Lung (tissue), 12 donors: ENCODE results near the gene BABAM2. TPM values are rescaled to one million over a fixed set of nuclear protein-coding genes. Genes with fewer than 3 reads are reported as not detected.

ENCODE experiments used
- ATAC-seq: fragments of 200-7000 bp; cut with Tn5 transposase; one replicate; pipeline ENCODE4 v1.9.1; 2020; ENCODE audit warnings: moderate number of reproducible peaks; ENCODE audit not compliant: insufficient read depth, low FRiP score
- DNase-seq, 3 donors: peaks; one replicate each; pipeline ENCODE4 v3.0.0-alpha.2; 2013 to 2017
- H3K27ac ChIP-seq, 2 donors: one replicate each; pipeline ENCODE4 v1.5.1; 2013; ENCODE audit warnings: mild to moderate bottlenecking in 2 of 2, moderate library complexity in 2 of 2, control low read depth in 1 of 2, inconsistent platforms in 1 of 2, low read depth in 1 of 2, low read length in 1 of 2
- H3K27me3 ChIP-seq, 3 donors: one replicate each; pipeline ENCODE4 v1.5.1; 2013; ENCODE audit warnings: low read length in 2 of 3; ENCODE audit not compliant: control insufficient read depth in 3 of 3, insufficient read depth in 3 of 3
- H3K36me3 ChIP-seq, 4 donors: one replicate each; pipeline ENCODE4 v1.5.1; 2013; ENCODE audit warnings: low read length in 4 of 4, mild to moderate bottlenecking in 1 of 4, moderate library complexity in 1 of 4; ENCODE audit not compliant: control insufficient read depth in 4 of 4, insufficient read depth in 4 of 4
- H3K4me1 ChIP-seq, 5 donors: one replicate each; pipeline ENCODE4 v1.5.1; 2013; ENCODE audit warnings: low read length in 5 of 5, mild to moderate bottlenecking in 2 of 5, moderate library complexity in 1 of 5; ENCODE audit not compliant: control insufficient read depth in 5 of 5, insufficient read depth in 5 of 5
- H3K4me3 ChIP-seq: one replicate; pipeline ENCODE4 v1.5.1; 2013; ENCODE audit warnings: mild to moderate bottlenecking, control low read depth, moderate library complexity
- H3K9ac ChIP-seq, 2 donors: one replicate each; pipeline ENCODE4 v1.5.1; 2013; ENCODE audit warnings: low read length in 2 of 2, control low read depth in 1 of 2; ENCODE audit not compliant: insufficient read depth in 1 of 2
- H3K9me3 ChIP-seq, 4 donors: one replicate each; pipeline ENCODE4 v1.5.1; 2013; ENCODE audit warnings: low read length in 3 of 4, mild to moderate bottlenecking in 1 of 4, moderate library complexity in 1 of 4; ENCODE audit not compliant: control insufficient read depth in 4 of 4, insufficient read depth in 3 of 4
- WGBS, 2 donors: extraction: QIAGEN DNeasy Blood & Tissue Kit; methylation state at CpG; one replicate each; pipeline ENCODE4 v1.1.7; 2013; 5-methylcytosine and 5-hydroxymethylcytosine counted together
- polyA plus RNA-seq, 2 donors: library from polyadenylated mRNA; stranded (reverse); fragments of 200-250 nt; gene quantifications; one replicate each; pipeline ENCODE4 v1.2.1, GENCODE V29; 2013
- total RNA-seq, 2 donors: library from RNA; depleted of rRNA in 1 of 2; stranded (reverse); fragments of >200 nt in 1 of 2; gene quantifications; one replicate each; pipeline ENCODE4 v1.2.1, GENCODE V29; 2014 to 2021
- TF ChIP-seq, protein P1 (sequence below): IDR thresholded peaks from 2 replicates; pipeline ENCODE4 v1.5.1; 2012; ENCODE audit warnings: mild to moderate bottlenecking; ENCODE audit errors: control extremely low read depth, extremely low read depth
- donor health status: control.
- donor health status: control.
- donor health status: Bipolar disorder and iron deficiency.
- donor health status: healthy.
- donor health status: DM: yes; HTN: yes; CAD: no.

BABAM2 gene
- total and polyA plus RNA-seq, 4 donors, result 19.0 to 43.3 (median 33.7) TPM

GRCh38 chr2:27884601-27885000 is 5.9 kb upstream of the BABAM2 start:
- Histone ChIP-seq H3K36me3 (no peaks in the 10 kb centered on the region), H3K9me3 (no peaks in the 10 kb centered on the region), H3K27me3 (no peaks in the 10 kb centered on the region), H3K4me3 (no peak overlapping the region), H3K27ac (no peak overlapping the region), H3K9ac (no peak overlapping the region), H3K4me1 (peaks cover 0 to 4% (median 0%) of the 10 kb centered on the region in 5 donors)
- TF ChIP-seq, protein P1, sequence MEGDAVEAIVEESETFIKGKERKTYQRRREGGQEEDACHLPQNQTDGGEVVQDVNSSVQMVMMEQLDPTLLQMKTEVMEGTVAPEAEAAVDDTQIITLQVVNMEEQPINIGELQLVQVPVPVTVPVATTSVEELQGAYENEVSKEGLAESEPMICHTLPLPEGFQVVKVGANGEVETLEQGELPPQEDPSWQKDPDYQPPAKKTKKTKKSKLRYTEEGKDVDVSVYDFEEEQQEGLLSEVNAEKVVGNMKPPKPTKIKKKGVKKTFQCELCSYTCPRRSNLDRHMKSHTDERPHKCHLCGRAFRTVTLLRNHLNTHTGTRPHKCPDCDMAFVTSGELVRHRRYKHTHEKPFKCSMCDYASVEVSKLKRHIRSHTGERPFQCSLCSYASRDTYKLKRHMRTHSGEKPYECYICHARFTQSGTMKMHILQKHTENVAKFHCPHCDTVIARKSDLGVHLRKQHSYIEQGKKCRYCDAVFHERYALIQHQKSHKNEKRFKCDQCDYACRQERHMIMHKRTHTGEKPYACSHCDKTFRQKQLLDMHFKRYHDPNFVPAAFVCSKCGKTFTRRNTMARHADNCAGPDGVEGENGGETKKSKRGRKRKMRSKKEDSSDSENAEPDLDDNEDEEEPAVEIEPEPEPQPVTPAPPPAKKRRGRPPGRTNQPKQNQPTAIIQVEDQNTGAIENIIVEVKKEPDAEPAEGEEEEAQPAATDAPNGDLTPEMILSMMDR, result no peak
- no peak for ATAC-seq
- WGBS, 2 donors, result 13 to 14% methylated on average over 2 of the region's 2 CpGs
- no peak for DNase-seq

DNA sequence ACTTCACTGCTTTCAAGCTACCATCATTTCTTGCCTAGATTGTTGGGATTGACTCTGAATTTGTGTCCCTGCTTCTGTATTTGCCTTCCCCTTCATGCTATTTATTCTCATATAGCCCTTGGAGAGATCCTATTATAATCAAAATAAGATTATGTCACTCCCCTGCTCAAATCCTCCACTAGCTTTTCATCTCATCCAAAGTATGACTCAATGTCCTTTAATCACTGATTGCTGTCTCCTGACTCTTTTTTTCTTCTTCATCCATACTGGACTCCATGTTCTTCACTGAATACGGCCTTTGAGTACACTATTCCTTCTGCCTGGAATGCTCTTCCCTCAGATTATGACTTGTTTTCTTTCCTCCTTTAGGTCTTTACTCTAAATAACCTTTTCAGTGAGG is 5.3 kb upstream of the BABAM2 start:
- peaks cover 0 to 8% (median 0%) of the 10 kb centered on the region in 5 donors for H3K4me1 ChIP-seq
- no peak overlapping the region for H3K9ac ChIP-seq
- H3K36me3 ChIP-seq, result no peaks in the 10 kb centered on the region
- DNase-seq, result no peak
- no peak overlapping the region for H3K27ac ChIP-seq
- ATAC-seq, result no peak
- no peak overlapping the region for H3K4me3 ChIP-seq
- H3K27me3 ChIP-seq, result no peaks in the 10 kb centered on the region
- 91 to 92% methylated on average over 1 of the region's 1 CpG for WGBS, 2 donors
- TF ChIP-seq, protein P1, result no peak
- H3K9me3 ChIP-seq, result no peaks in the 10 kb centered on the region

- TF ChIP-seq, protein P1, result no peak
- Histone ChIP-seq H3K4me3 (no peak overlapping the region), H3K9me3 (no peaks in the 10 kb centered on the region), H3K27me3 (no peaks in the 10 kb centered on the region), H3K27ac (no peak overlapping the region), H3K9ac (no peak overlapping the region), H3K36me3 (no peaks in the 10 kb centered on the region), H3K4me1 (peaks cover 0 to 8% (median 0%) of the 10 kb centered on the region in 5 donors)
- DNase-seq (no peak), ATAC-seq (no peak)
- WGBS, 2 donors, result 75 to 89% methylated on average over 1 of the region's 1 CpG
Observed at GRCh38 chr2:27885661-27886060, 4.9 kb upstream of the BABAM2 start.

GRCh38 chr2:27886322-27886721 is 4.2 kb upstream of the BABAM2 start:
- H3K4me1 ChIP-seq, result peaks cover 0 to 12% (median 0%) of the 10 kb centered on the region in 5 donors

More at GRCh38 chr2:27886322-27886721, 4.2 kb upstream of the BABAM2 start:
- TF ChIP-seq, protein P1, result no peak
- Histone ChIP-seq H3K9ac (no peak overlapping the region), H3K9me3 (no peaks in the 10 kb centered on the region), H3K27me3 (no peaks in the 10 kb centered on the region), H3K36me3 (no peaks in the 10 kb centered on the region), H3K4me3 (no peak overlapping the region), H3K27ac (no peak overlapping the region)
- DNase-seq (no peak), ATAC-seq (no peak)
- WGBS, 2 donors, result 96 to 97% methylated on average over 6 of the region's 6 CpGs
